GM21423 (cell line): ENCODE results near the gene ZMYM4.
"Not testable (repeated sequence)": the region's sequence is repeated elsewhere in the genome, so short reads cannot be mapped to it uniquely, and the experiment has no call there.

Experiments used
- ATAC-seq: cut with Tn5 transposase; IDR thresholded peaks from one replicate; pipeline ENCODE4 v1.9.1; 2021; ENCODE audit warnings: mild to moderate bottlenecking, moderate library complexity; ENCODE audit not compliant: unreplicated experiment

Gene ZMYM4

DNA sequence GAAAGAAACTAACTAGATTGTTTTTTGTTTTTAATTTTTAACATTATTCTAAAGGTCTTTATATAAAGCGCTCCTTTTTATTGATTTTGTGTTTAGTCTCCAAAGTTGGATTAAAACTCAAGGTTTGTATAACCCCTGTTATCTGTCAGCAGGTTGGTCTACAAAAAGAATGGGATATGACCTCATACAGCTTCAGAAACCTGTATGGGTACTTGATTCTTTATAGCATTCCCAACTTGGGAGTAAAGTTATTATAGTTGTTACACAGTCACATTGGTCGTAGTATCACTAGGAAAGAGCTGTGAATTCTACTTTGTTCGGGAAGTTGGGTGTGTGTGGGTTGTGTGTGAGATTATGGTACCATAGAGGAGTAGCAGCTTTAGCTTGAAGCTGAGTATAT is 52.4 kb downstream of the ZMYM4 start:
- no peak for ATAC-seq

DNA sequence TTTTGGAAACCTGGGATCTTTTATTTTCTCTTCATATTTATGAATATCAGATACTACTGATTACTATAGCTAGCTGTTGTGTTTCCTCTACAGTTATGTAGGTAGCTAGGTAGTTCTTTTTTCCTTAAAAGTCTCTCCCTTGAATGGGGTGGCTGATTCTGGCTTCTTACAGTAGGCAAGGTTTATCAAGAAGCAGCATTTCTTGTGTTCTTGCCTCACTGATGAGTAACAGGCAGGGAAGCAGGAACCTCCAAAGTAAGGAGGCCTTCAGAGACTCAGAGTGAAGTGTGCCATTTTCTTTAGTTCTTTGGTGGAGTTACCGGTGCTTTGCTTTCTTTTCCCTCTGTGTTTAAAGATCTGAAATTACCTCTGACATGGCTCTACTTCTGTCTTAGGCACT is 56.0 kb downstream of the ZMYM4 start:
- no peak for ATAC-seq

DNA sequence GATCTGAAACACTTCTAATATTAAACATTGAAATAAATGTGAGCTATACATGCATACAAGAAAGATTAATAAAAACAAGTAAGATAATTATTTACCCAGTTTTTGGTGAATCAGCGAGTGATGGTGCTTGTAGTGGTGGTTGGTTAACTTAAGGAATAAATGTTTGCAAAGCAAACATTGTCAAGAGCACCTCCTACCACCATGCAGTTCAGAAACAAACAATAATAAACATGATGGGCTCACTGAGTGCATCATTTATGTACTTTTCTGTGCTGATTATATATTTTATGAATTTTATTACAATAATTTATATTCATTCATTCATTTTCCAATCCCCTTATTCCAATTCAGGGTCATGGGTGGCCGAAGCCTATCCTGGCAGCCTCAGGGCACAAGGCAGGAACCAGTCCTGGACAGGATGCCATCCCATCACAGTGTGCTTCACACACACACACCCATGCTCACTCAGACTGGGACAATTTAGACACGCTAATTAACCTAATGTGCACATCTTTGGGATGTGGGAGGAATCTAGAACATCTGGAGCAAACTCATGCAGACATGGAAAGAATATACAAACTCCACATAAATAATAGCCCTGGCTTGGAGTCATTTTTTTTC is 57.8 kb downstream of the ZMYM4 start:
- ATAC-seq = no peak

DNA sequence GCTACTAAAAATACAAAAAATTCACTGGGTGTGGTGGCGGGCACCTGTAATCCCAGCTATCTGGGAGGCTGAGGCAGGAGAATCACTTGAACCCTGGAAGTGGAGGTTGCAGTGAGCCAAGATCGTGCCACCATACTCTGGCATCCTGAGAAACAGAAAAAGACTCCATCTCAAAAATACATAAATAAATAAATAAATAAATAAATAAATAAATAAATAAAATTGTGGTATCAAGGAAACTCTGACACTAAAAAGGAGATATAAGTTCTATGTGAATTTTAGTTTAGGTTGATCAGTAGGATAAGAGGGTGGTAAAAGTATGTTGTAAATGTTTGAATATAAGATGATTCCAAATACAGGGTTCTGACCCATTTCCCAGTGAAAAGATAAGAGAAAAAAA is 63.1 kb downstream of the ZMYM4 start:
- not testable (repeated sequence) for ATAC-seq

DNA sequence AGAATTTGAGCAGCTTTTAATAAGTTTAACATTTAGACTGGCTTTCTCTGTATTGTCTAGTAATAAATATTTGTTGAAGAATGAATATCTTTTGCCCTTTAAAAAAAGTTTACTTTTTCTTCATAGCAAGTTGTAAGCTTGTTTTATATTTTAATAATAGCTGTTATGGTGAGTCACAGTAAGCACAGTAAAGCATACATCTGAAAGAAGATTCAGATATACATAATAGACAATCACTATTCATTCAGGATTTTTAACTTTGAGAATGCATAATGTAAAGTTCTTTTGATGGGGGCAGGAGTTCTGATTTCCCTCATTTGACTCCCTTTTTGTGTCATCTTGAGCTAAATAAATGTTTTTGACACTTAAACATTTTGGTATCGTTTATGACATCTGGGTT is 66.0 kb downstream of the ZMYM4 start:
- ATAC-seq = no peak

DNA sequence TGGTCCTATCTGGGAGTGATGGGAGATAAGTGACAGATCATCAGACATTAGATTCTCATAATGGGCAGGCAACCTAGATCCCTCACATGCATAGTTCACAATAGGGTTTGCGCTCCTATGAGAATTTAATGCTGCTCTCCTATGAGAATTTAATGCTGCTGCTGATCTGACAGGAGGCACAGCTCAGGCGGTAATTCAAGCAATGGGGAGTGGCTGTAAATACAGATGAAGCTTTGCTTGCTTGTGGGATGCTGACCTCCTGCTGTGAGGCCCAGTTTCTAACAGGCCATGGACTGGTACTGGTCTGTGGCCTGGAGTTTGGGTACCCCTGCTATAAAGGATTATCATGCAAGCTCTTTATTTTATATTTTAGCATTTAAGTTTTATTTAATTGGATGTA is 72.0 kb downstream of the ZMYM4 start:
- no peak for ATAC-seq

DNA sequence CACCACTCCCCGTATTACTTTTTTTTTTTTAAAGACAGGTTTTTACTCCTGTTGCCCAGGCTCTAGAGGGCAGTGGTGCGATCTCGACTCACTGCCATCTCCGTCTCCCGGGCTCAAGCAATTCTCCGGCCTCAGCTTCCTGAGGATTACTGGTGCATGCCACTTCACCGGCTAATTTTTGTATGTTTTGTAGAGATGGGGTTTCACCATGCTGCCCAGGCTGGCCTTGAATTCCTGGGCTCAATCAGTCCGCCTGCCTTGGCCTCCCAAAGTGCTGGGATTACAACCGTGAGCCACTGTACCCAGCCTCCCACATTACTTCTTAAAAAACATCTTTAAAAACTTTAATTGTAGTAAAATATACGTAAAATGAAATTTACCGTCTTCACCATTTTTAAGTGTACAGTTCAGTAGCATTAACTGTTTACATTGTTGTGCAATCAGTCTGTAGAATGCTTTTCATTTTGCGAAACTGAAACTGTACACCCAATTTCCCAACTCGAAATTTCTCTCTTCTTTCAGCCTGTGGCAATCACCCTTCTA is 77.0 kb downstream of the ZMYM4 start:
- ATAC-seq = no peak

DNA sequence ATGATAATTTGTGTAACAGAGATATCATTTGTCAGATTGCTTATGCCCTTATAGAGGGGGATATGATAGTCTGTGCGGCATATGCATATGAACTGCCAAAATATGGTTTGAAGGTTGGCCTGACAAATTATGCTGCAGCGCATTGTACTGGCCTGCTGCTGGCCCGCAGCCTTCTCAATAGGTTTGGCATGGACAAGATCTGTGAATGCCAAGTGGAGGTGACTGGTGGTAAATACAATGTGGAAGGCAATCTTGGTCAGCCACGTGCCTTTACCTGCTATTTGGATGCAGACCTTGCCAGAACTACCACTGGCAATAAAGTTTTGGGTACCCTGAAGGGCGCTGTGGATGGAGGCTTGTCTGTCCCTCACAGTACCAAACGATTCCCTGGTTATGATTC is 82.4 kb downstream of the ZMYM4 start:
- ATAC-seq = no peak

DNA sequence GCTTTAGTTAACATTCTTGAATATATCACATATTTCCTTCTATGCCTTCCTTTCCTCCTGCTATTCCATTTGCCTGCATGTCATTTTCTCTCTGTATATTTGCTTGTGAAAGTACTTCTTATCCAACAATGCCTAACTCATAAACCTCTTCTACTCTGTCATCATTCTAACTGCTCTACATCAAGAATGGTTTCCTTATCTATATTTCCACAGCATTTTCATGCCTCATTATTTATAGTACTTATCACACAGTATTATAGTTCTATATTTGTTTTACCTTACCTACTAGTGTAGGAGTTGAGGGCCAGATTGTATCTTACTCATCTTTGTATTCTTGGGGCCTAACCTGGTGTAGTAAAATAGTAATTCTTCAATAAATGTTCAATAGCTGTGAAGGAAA is 91.5 kb downstream of the ZMYM4 start:
- ATAC-seq = no peak

DNA sequence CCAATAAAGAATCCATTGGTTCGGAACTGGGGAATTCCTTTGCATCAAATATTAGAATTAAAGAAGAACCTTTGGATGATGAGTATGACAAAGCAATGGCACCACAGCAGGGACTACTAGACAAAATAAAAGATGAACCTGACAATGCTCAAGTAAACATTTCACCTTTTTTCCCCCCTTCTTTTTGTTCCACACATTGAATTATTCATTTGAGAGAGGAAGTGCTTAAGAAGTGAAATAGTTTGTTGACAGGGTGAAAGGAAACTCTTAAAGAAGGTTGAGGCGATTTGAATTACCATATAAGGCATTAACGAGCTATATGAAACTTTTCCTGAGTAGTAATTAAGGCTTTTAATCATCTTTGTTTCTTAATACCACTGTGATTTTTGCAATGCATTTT is 93.1 kb downstream of the ZMYM4 start:
- ATAC-seq = no peak

DNA sequence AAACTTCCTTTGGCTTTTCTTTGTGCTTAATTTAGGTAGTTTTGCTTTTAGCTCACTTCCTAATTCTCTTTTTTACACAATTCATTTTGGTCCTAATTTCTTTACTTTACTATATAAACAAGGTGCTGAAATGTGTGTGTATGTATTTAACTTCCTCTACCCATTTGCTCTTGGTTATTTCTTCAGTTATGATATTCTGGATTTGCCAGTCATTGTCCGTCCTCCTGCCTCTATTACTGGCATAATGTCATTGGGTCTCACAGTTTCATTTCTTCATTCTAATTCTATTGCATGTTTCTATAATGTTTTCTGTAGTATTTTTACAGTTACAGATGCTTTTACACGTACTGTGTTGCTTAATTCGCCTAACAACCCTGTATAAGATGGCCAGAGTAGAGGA is 96.2 kb downstream of the ZMYM4 start:
- no peak for ATAC-seq

DNA sequence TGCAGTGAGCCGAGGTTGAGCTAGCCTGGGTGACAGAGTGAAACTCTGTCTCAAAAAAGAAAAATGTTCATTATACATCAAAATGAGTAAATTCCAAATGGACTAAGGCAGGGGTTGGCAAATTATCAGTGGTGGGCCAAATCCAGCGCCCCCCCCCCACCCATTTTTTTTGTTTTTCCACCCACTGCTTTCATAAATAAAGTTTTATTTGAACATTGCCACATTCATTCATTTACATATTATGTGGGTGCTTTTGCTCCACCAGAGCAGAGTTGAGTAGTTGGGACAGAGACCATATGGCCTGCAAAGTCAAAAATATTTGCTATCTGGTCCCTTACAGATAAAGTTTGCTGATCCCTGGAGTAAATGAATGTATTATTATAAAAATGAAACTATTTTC is 99.4 kb downstream of the ZMYM4 start:
- no peak for ATAC-seq

DNA sequence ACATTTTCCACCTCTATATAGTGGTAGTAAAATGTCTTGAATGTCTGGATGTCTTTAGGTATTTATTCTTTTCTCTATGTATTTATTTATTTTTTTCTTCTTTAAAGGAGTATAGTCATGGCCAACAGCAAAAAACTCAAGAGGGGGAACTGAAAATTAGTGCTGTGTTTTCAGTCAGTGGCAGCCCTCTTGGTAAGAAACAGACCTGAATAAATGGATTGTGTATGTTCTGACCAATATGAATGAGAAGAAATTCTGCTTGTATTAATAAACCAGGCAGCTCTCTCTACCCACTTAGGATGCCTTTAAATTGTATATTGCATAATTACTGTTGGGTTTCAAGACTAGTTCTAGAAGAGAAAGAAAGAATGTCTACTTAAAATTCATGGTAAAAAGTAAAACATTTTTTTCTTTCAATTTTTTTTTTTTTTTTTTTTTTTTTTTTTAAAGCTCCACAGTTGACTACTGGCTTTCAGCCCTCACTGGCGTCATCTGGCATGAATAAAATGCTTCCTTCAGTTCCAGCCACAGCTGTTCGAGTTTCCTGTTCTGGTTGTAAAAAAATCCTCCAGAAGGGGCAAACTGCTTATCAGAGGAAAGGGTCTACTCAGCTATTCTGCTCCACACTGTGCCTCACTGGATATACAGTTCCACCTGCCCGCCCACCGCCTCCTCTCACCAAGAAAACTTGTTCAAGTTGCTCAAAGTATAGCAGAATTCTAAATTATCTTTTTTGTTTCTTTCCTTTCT is 101.6 kb downstream of the ZMYM4 start:
- no peak for ATAC-seq

DNA sequence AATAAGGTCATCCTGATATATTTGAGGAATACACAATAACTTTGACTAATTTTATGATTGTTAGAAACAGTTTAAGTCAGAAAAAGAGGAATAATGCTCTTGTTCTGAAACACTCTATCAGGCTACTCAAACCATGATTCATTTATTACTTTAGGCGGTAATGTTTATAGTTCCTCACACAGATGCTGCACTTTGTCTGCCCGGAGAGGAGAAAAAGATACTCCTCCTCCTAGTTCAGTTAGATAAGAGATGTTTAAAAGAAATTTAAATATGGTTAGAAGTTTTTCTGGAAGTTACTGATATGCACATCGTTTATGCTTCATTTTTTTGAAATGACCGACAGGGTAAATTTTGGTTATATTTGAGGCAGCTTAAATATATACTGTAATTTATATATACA is 103.0 kb downstream of the ZMYM4 start:
- ATAC-seq = no peak

DNA sequence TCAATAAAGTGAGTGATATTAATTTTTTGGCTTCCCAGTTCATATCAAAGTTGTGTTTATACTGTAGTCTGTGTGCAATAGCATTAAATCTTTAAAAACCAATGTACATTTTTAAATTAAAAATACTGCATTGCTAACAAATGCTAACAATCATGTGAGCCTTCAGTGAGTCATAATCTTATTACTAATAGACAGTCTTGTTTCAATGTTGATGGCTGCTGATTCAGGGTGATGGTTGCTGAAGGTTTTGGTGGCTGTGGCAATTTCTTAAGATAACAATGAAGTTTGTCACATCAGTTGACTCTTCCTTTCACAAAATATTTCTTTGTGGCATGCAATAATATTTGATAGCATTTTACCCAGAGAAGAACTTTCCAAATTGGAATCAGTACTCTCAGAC is 109.0 kb downstream of the ZMYM4 start:
- no peak for ATAC-seq

DNA sequence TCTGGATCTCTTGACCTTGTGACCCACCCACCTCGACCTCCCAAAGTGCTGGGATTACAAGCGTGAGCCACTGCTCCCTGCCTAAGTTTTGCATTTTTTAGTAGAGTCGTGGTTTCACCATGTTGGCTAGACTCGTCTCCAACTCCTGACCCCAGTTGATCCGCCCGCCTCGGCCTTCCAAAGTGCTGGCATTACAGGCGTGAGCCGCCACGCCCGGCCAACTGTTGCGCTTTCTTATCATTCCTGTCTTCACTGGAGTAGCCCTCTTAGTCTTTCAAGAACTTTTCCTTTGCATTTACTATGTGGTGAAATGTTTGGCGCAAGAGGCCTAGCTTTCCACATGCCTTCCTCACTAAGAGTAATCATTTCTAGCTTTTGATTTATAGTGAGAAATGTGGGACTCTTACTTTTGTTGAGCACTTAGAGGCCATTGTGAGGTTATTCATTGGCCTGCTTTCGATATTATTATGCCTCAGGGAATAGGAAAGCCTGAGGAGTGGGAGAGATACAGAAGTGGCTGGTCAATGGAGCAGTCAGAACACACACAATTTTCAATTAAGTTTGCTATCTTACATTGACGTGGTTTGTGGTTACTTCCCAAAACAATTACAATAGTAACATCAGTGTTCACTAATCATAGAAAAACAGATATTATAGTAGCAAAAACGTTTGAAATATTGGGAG is 111.0 kb downstream of the ZMYM4 start:
- no peak for ATAC-seq

DNA sequence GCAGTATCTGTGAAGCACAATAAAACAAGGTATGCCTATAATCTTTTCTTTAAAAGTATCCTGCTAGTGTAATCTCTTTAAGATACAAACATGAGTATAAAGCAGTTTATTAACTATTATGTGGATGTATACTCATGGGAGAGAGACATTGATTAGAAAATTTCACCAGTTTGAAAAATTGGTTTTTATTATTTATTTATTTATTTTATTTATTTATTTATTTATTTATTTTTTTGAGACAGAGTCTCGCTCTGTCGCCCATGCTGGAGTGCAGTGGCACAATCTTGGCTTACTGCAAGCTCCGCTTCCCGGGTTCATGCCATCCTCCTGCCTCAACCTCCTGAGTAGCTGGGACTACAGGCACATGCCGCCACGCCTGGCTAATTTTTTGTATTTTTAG is 111.6 kb downstream of the ZMYM4 start:
- ATAC-seq = not testable (repeated sequence)

DNA sequence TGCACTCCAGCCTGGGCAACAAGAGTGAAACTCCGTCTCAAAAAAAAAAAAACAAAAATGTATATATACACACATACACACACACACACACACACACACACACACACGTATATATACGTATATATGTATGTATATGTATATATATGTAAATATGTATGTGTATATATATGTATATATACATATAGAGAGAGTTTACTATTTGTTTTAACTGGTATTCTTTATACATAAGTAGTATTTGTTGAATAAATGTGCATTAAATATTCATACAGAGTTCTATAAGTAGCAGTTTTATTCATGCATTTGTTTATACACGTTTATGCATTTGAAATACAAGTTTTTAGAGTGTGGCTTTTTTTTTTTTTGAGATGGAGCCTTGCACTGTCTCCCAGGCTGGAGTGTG is 113.6 kb downstream of the ZMYM4 start:
- ATAC-seq = no peak

DNA sequence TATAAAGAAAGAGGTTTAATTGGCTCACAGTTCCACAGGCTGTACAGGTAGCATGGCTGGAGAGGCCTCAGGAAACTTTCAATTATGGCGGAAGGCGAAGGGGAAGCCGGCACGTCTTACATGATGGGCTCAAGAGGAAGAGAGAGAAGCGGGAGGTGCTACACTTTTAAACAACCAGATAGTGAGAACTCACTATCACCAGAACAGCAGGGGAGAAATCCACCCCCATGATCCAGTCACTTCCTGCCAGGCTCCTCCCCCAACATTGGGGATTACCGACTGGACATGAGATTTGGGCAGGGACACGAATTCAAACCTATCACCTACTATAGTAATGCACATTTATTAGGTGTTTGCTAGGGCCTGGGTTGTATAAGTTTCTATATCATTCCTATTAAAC is 117.8 kb downstream of the ZMYM4 start:
- ATAC-seq = no peak

DNA sequence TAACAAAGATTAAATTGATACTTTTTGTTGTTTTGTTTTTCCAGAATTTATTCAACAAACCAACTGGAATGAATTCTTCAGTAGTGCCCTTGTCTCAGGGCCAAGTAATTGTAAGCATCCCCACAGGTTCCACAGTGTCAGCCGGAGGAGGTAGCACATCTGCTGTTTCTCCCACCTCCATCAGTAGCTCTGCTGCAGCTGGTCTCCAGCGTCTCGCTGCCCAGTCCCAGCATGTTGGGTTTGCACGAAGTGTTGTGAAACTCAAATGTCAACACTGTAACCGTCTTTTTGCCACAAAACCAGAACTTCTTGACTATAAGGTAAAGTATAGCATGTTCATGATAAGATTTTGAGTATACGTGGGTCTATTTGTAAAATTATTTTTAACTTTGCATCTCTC is 118.5 kb downstream of the ZMYM4 start:
- no peak for ATAC-seq

DNA sequence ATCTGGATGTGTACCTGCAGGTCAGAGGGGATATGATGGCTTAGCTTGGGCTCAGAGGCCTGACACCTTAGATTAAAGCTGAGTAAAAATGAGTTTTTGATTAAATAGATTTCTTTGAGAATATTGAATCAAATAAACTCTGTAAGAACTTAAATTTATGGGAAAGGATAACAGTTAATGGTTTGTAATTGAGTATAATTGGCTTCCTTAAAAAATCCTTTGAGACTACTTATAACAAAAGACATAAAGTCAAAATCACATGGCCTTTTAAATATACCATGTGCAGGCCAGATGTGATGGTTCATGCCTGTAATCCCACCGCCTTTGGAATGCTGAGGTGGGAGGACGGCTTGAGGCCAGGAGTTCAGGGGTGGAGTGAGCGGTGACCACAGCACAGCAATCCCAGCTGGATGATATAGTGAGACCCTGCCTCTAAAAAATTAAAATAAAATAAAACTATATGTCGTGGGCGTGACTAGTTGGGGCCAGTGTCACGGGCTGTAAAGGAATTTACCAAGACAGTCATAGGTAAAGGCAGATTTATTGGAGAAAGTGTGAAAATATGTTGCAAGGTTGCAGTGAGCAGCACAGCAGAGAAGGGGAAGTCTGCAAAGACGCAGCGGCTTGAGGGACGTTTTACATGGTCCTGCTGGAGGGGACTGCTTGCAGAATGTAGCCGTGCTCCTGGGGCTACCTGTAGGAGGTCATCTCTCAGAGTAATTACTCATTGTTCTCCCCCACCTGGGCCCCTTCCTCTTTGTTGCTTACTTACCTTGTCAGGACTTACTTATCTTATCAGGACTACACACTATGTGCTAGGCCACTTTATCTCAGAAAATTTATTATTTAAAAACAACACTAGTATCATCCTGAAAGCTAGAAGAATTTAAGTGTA is 122.3 kb downstream of the ZMYM4 start:
- ATAC-seq = no peak
